Esophagus squamous epithelium (tissue), 5 donors: Measurements from ENCODE around the gene FBXO7. TPM values are rescaled to one million over a fixed set of nuclear protein-coding genes. Genes with fewer than 3 reads are reported as not detected.

Experiments
- DNase-seq: peaks from one replicate; lab custom pipeline; 2025; lab: John Stamatoyannopoulos, UW
- H3K27ac ChIP-seq, 4 donors: fragments of 200-600 bp; sonication (generic); one replicate each; pipeline ENCODE4 v1.5.1; 2016 to 2019; ENCODE audit warnings: mild to moderate bottlenecking in 1 of 4
- H3K27me3 ChIP-seq, 4 donors: fragments of 200-600 bp; sonication (generic); 1 replicate in 3 of 4; 2 replicates in 1 of 4; pipeline versions ENCODE4 v1.5.1 to v1.6.0; 2017 to 2021; ENCODE audit warnings: antibody characterized with exemption in 1 of 4
- H3K36me3 ChIP-seq, 3 donors: fragments of 200-600 bp; sonication (generic); one replicate each; pipeline ENCODE4 v1.5.1; 2016 to 2019
- H3K4me1 ChIP-seq, 3 donors: fragments of 200-600 bp; sonication (generic); one replicate each; pipeline ENCODE4 v1.5.1; 2017 to 2019
- H3K4me3 ChIP-seq, 4 donors: fragments of 200-600 bp; sonication (generic); 1 replicate in 3 of 4; 2 replicates in 1 of 4; pipeline ENCODE4 v1.5.1; 2016 to 2019; ENCODE audit warnings: mild to moderate bottlenecking in 2 of 4, moderate library complexity in 1 of 4
- H3K9me3 ChIP-seq, 3 donors: fragments of 200-600 bp; sonication (generic); one replicate each; pipeline ENCODE4 v1.5.1; 2016 to 2019
- CTCF ChIP-seq, 6 experiments: fragments of 450-650 bp in 4 of 6; fragments of 200-600 bp in 2 of 6; sonication (generic) in 2 of 6; IDR thresholded peaks; one replicate each; pipeline ENCODE4 v1.5.1; 2016 to 2019; ENCODE audit warnings: antibody characterized with exemption in 6 of 6, mild to moderate bottlenecking in 4 of 6, moderate library complexity in 4 of 6
- POLR2A ChIP-seq, 4 donors: fragments of 450-650 bp; IDR thresholded peaks; one replicate each; pipeline ENCODE4 v1.6.1; 2017; ENCODE audit warnings: antibody characterized with exemption in 4 of 4, mild to moderate bottlenecking in 4 of 4, moderate library complexity in 3 of 4
- WGBS, 2 donors: methylation state at CpG; one replicate each; pipeline ENCODE4 v1.1.5; 2018; 5-methylcytosine and 5-hydroxymethylcytosine counted together
- intact Hi-C: fragments of 100-400 bp; cut with DNase I; formaldehyde crosslinking; loops from one replicate; pipeline ENCODE4 v1.15.0; 2022
- total RNA-seq, 4 donors: library from RNA; depleted of rRNA; stranded (reverse); fragments of >200 nt; gene quantifications; one replicate each; pipeline ENCODE4 v1.1.0, GENCODE V29; 2016
- donor health status: DM: yes; HTN: yes; CAD: no.

Gene FBXO7
- total RNA-seq, 4 donors from 2014 or later: 31.8 to 67.1 (median 49.6) TPM

GRCh38 chr22:32492111-32492510 is 17.5 kb downstream of the FBXO7 start:
- DNase-seq: no peak
- TF ChIP-seq CTCF (IDR thresholded peaks at IDR 0.05) (no peak), POLR2A (IDR thresholded peaks at IDR 0.05) (no peak)
- WGBS, 2 donors: 75 to 80% methylated on average over 2 of the region's 2 CpGs
- no peak overlapping the region for H3K4me3 ChIP-seq
- peaks cover 0 to 100% (median 18%) of the 10 kb centered on the region in 3 donors for H3K36me3 ChIP-seq
- no peak overlapping the region for H3K27ac ChIP-seq
- no peaks in the 10 kb centered on the region for H3K27me3 ChIP-seq
- intact Hi-C loops: no loop called here
- H3K4me1 ChIP-seq: no peaks in the 10 kb centered on the region
- H3K9me3 ChIP-seq: no peaks in the 10 kb centered on the region

GRCh38 chr22:32493551-32493950 is 18.9 kb downstream of the FBXO7 start:
- WGBS, 2 donors: 91% methylated on average over 2 of the region's 2 CpGs
- intact Hi-C loops: no loop called here
- Histone ChIP-seq H3K9me3 (no peaks in the 10 kb centered on the region), H3K27me3 (no peaks in the 10 kb centered on the region), H3K4me3 (no peak overlapping the region), H3K4me1 (no peaks in the 10 kb centered on the region), H3K27ac (no peak overlapping the region), H3K36me3 (peaks cover 9 to 100% (median 29%) of the 10 kb centered on the region in 3 donors)
- no peak for DNase-seq
- no peak for TF ChIP-seq POLR2A (IDR thresholded peaks at IDR 0.05)
- no peak for TF ChIP-seq CTCF (IDR thresholded peaks at IDR 0.05)

DNA sequence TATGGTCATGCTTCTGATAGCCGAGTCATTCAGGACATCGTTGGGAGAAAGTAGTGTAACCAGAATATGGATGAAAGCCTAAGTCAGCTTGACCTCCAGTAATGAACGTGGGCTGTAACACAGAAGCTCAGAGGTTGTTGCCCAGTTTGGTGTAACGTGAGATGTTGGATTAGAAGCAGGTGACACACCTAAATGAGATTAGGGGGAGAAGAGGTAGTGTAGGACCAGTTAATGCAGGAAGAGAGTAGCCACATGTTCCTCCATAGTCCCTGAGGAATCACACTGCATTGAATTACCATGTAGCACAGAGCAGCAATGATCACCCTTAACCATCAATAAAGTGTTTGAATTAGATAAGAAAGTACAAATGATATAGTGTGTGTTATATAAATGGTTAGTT is 20.4 kb downstream of the FBXO7 start:
- no peak overlapping the region for H3K27ac ChIP-seq
- no peaks in the 10 kb centered on the region for H3K9me3 ChIP-seq
- TF ChIP-seq CTCF (IDR thresholded peaks at IDR 0.05) (no peak), POLR2A (IDR thresholded peaks at IDR 0.05) (no peak)
- 85 to 90% methylated on average over 4 of the region's 4 CpGs for WGBS, 2 donors
- no peaks in the 10 kb centered on the region for H3K27me3 ChIP-seq
- DNase-seq: no peak
- H3K36me3 ChIP-seq: peaks cover 10 to 100% (median 30%) of the 10 kb centered on the region in 3 donors
- no peak overlapping the region for H3K4me3 ChIP-seq
- intact Hi-C loops: no loop called here
- no peaks in the 10 kb centered on the region for H3K4me1 ChIP-seq

GRCh38 chr22:32499666-32500065 is 25.1 kb downstream of the FBXO7 start:
- TF ChIP-seq CTCF (IDR thresholded peaks at IDR 0.05) (no peak), POLR2A (IDR thresholded peaks at IDR 0.05) (no peak)
- H3K4me1 ChIP-seq: peaks cover 0 to 7% (median 0%) of the 10 kb centered on the region in 3 donors
- intact Hi-C loops: no loop called here
- H3K9me3 ChIP-seq: no peaks in the 10 kb centered on the region
- 85 to 86% methylated on average over 3 of the region's 3 CpGs for WGBS, 2 donors
- no peak overlapping the region for H3K27ac ChIP-seq
- H3K4me3 ChIP-seq: no peak overlapping the region
- H3K27me3 ChIP-seq: no peaks in the 10 kb centered on the region
- no peak for DNase-seq
- H3K36me3 ChIP-seq: peaks cover 10 to 54% (median 17%) of the 10 kb centered on the region in 3 donors

- DNase-seq: no peak
- Histone ChIP-seq H3K36me3 (peaks cover 10 to 30% (median 12%) of the 10 kb centered on the region in 3 donors), H3K27ac (no peak overlapping the region), H3K4me3 (no peak overlapping the region), H3K27me3 (no peaks in the 10 kb centered on the region), H3K9me3 (no peaks in the 10 kb centered on the region), H3K4me1 (peaks cover 0 to 7% (median 0%) of the 10 kb centered on the region in 3 donors)
- 60 to 63% methylated on average over 8 to 9 of the region's 9 CpGs for WGBS, 2 donors
- intact Hi-C loops: no loop called here
- TF ChIP-seq POLR2A (IDR thresholded peaks at IDR 0.05) (no peak), CTCF (IDR thresholded peaks at IDR 0.05) (no peak)
Observed at GRCh38 chr22:32501836-32502752, 27.5 kb downstream of the FBXO7 start.
